ENCODE data around the gene TSPAN17.
A peak's percentile ranks its signal among the peaks of the same experiment; 100 is the strongest.

Gene TSPAN17

DNA sequence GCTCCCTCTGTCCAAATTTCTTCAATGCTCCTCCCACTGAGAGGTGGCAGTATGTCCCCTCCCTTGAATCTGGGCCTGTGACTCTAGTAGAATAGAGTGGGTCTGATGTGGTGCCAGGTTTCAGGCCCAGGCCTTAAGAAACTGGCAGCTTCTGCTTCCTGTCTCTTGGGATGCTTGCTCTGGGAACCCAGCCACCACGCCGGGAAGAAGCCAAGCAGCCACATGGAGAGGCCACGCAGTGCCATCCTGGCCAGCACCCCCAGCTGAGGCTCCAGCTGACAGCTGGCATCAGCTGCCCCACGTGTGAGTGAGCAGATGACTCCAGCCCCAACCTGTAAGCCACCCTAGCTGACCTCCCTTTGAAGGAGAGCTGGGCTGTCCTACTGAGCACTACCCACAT, 7.3 kb upstream of the TSPAN17 start:
- H3K9me3 ChIP-seq: no peaks in the 10 kb centered on the region

GRCh38 chr5:176640616-176641015, 6.7 kb upstream of the TSPAN17 start:
- Histone ChIP-seq H3K4me3 (no peak overlapping the region), H3K9me3 (no peaks in the 10 kb centered on the region), H3K36me3 (replicated peaks) (no peaks in the 10 kb centered on the region), H3K4me1 (0 out of 2 replicates have a peak, but pooled peaks cover 3% of the 10 kb centered on the region), H3K27me3 (ENCODE audit: low read depth) (peaks cover 5% of the 10 kb centered on the region; the same call in 1 of the 2 replicates)
- no peak for DNase-seq (ENCODE audit: low spot score in 2 of 2)
- in situ Hi-C loops (cut with MboI; ENCODE audit: low sequenced_read_pairs): no loop called here

More for the DNA sequence above, 7.3 kb upstream of the TSPAN17 start:
- no peaks in the 10 kb centered on the region for H3K36me3 ChIP-seq (replicated peaks)
- H3K4me1 ChIP-seq: 0 out of 2 replicates have a peak, but pooled peaks cover 3% of the 10 kb centered on the region
- DNase-seq (ENCODE audit: low spot score in 2 of 2): no peak
- H3K27me3 ChIP-seq (ENCODE audit: low read depth): peaks cover 5% of the 10 kb centered on the region; the same call in 1 of the 2 replicates
- in situ Hi-C loops (cut with MboI; ENCODE audit: low sequenced_read_pairs): no loop called here
- no peak overlapping the region for H3K4me3 ChIP-seq

- Histone ChIP-seq H3K9me3 (no peaks in the 10 kb centered on the region), H3K27me3 (ENCODE audit: low read depth) (peaks cover 3% of the 10 kb centered on the region; the same call in 1 of the 2 replicates), H3K4me1 (peaks cover 6% of the 10 kb centered on the region), H3K4me3 (no peak overlapping the region), H3K36me3 (replicated peaks) (no peaks in the 10 kb centered on the region)
- DNase-seq (ENCODE audit: low spot score in 2 of 2): no peak
- in situ Hi-C loops (cut with MboI; ENCODE audit: low sequenced_read_pairs): no loop called here
These were observed 4.4 kb upstream of the TSPAN17 start for GRCh38 chr5:176642675-176643490.

GRCh38 chr5:176643491-176644219, 3.6 kb upstream of the TSPAN17 start:
- in situ Hi-C loops (cut with MboI; ENCODE audit: low sequenced_read_pairs): no loop called here
- H3K27me3 ChIP-seq (ENCODE audit: low read depth): no peaks in the 10 kb centered on the region
- H3K9me3 ChIP-seq: no peaks in the 10 kb centered on the region
- H3K4me1 ChIP-seq: peaks cover 9% of the 10 kb centered on the region
- H3K4me3 ChIP-seq: no peak overlapping the region
- no peak for DNase-seq (ENCODE audit: low spot score in 2 of 2)
- H3K36me3 ChIP-seq (replicated peaks): no peaks in the 10 kb centered on the region

DNA sequence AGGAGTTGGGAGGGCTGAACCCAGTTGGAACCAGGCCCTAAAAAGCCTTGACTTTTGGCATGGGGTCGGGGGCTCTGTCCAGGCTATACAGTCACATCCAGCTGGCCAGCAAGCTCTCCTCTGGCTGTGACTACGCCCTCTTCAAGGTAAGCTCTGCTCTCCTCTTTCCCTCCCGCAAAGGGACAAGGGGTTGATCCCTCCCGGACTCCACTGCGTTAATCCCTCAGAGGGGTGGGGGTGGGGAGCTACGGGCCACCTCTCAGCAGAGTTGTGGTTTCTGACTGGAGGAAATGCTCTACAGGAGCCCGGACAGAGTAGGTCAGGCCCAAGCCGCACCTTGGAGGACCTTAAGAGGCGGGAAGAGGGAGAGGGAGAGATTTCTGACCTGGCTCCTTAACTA, 3.0 kb upstream of the TSPAN17 start:
- Histone ChIP-seq H3K9me3 (no peaks in the 10 kb centered on the region), H3K4me3 (no peak overlapping the region), H3K27me3 (ENCODE audit: low read depth) (no peaks in the 10 kb centered on the region), H3K4me1 (peaks cover 9% of the 10 kb centered on the region), H3K36me3 (replicated peaks) (no peaks in the 10 kb centered on the region)
- DNase-seq (ENCODE audit: low spot score in 2 of 2): no peak
- in situ Hi-C loops (cut with MboI; ENCODE audit: low sequenced_read_pairs): no loop called here

DNA sequence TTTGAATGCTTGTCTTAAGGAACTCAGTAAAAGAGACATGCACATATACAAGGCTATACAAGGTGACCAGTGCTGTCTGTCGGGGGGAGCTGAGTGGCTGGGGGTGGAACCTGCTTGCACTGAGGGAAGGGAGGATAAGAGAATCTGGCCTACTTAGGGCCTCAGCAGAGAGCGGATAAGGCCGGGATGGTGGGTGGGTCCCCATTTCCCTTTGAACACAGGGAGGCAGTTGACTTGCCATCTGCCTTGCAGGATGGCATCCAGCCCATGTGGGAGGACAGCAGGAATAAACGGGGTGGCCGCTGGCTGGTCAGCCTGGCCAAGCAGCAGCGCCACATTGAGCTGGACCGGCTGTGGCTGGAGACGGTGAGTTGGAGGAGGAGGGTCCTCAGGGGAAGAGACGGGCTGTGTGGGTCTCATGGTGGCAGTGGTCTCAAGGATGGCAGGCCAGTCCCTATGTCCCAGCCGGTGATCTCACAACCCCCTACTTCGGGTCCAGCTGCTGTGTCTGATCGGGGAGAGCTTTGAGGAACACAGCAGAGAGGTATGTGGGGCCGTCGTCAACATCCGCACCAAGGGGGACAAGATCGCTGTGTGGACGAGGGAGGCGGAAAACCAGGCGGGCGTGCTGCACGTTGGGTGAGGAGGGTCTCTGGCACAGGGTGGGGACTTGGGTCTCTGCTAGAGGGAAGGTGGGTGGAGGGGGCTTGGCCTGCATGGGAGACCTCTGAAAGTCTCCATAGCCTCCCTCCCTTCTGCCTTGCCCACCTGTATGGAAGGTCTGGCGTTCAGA, 2.2 kb upstream of the TSPAN17 start:
- Histone ChIP-seq H3K4me3 (no peak overlapping the region), H3K9me3 (no peaks in the 10 kb centered on the region), H3K27me3 (ENCODE audit: low read depth) (no peaks in the 10 kb centered on the region), H3K36me3 (replicated peaks) (no peaks in the 10 kb centered on the region), H3K4me1 (peaks cover 9% of the 10 kb centered on the region)
- DNase-seq (ENCODE audit: low spot score in 2 of 2): no peak
- in situ Hi-C loops (cut with MboI; ENCODE audit: low sequenced_read_pairs): no loop called here

- H3K4me1 ChIP-seq: peaks cover 9% of the 10 kb centered on the region
- DNase-seq (ENCODE audit: low spot score in 2 of 2): no peak
- no peak overlapping the region for H3K4me3 ChIP-seq
- H3K27me3 ChIP-seq (ENCODE audit: low read depth): no peaks in the 10 kb centered on the region
- in situ Hi-C loops (cut with MboI; ENCODE audit: low sequenced_read_pairs): no loop called here
- no peaks in the 10 kb centered on the region for H3K9me3 ChIP-seq
- no peaks in the 10 kb centered on the region for H3K36me3 ChIP-seq (replicated peaks)
These were observed 1.1 kb upstream of the TSPAN17 start for GRCh38 chr5:176646049-176646706.

DNA sequence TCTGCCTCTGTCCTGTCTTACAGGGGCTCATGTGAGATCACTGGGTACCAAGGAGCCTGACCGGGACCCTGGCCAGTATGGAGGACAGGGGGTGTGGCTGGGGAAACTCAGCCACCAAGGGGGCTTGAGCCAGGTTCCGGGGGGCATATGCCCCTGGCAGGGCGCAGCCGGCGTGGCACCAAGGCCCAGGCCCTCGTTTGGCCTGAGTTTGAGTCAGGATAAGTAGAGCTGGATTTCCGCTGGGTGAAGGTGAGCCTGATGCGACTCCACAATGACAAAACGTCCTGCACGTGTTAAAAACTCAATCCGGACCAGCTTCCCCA, 616 bp upstream of the TSPAN17 start:
- H3K27me3 ChIP-seq (ENCODE audit: low read depth): no peaks in the 10 kb centered on the region
- no peak for DNase-seq (ENCODE audit: low spot score in 2 of 2)
- H3K4me1 ChIP-seq: peaks cover 9% of the 10 kb centered on the region
- no peaks in the 10 kb centered on the region for H3K36me3 ChIP-seq (replicated peaks)
- no peaks in the 10 kb centered on the region for H3K9me3 ChIP-seq
- in situ Hi-C loops (cut with MboI; ENCODE audit: low sequenced_read_pairs): no loop called here
- peak overlapping the region; percentile 22 for H3K4me3 ChIP-seq

- in situ Hi-C loops (cut with MboI; ENCODE audit: low sequenced_read_pairs): no loop called here
- DNase-seq (ENCODE audit: low spot score in 2 of 2): peak; percentile 26 to 82
- Histone ChIP-seq H3K36me3 (replicated peaks) (no peaks in the 10 kb centered on the region), H3K4me3 (peak overlapping the region; percentile 59), H3K4me1 (peaks cover 9% of the 10 kb centered on the region), H3K27me3 (ENCODE audit: low read depth) (no peaks in the 10 kb centered on the region), H3K9me3 (no peaks in the 10 kb centered on the region)
These were observed 674 bp downstream of the TSPAN17 start for GRCh38 chr5:176647843-176648473.

DNA sequence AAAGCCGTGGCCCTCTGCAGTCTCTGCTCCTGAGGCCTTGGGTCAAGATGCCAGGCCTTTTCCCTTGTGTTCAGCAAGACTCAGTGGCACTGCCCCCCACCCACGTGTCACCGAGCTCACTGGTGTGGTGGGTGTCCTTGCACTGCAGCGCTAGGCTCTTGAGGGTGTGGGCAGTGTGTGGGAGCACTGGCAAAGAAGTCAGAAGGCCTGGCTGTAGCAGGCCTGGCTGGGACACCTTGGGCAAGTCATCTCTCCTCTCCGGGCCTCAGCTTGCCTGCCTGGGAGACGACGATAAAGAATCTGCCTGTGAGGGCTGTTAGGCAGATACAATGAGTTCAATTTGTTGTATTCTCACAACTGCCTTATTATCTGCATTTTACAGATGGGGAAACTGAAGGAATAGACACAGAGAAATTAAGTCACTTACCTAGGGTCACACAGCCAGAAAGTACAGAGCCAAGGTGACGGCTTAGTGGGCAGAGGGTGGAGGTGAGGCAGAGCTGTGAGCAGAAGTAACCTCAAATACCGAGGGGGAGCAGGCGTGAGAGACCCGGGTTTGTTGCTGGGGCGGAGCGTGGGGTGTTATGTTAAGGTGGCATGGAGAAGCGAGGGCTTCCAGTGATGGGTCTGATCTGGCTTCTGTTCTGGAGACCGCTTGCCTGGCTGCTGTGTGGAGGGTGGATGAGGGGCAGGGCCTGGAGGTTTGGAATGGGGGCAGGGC, 1.4 kb downstream of the TSPAN17 start:
- Histone ChIP-seq H3K9me3 (no peaks in the 10 kb centered on the region), H3K4me1 (peaks cover 9% of the 10 kb centered on the region), H3K36me3 (replicated peaks) (no peaks in the 10 kb centered on the region), H3K27me3 (ENCODE audit: low read depth) (no peaks in the 10 kb centered on the region), H3K4me3 (peak overlapping the region; percentile 59)
- no peak for DNase-seq (ENCODE audit: low spot score in 2 of 2)
- in situ Hi-C loops (cut with MboI; ENCODE audit: low sequenced_read_pairs): no loop called here

GRCh38 chr5:176650354-176650884, 3.1 kb downstream of the TSPAN17 start:
- no peak overlapping the region for H3K4me3 ChIP-seq
- DNase-seq (ENCODE audit: low spot score in 2 of 2): no peak
- no peaks in the 10 kb centered on the region for H3K9me3 ChIP-seq
- H3K4me1 ChIP-seq: peaks cover 6% of the 10 kb centered on the region
- no peaks in the 10 kb centered on the region for H3K27me3 ChIP-seq (ENCODE audit: low read depth)
- in situ Hi-C loops (cut with MboI; ENCODE audit: low sequenced_read_pairs): no loop called here
- H3K36me3 ChIP-seq (replicated peaks): no peaks in the 10 kb centered on the region

DNA sequence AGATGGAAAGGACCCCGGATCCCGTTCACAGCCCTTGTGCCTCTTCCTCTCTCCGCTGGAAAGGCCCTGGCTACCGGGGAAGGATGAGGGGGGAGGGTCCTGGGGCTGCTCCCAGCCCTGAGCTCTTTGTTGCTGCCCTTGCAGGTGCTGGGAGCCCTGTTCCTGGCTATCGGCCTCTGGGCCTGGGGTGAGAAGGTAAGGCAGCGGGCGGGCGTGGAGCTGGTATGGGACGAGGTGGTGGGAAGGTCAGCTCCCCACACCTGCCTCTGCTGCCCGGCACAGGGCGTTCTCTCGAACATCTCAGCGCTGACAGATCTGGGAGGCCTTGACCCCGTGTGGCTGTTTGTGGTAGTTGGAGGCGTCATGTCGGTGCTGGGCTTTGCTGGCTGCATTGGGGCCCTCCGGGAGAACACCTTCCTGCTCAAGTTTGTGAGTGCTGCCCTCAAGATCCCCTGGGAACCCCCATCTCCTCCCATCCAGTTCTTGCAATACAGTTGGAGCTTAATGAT, 4.2 kb downstream of the TSPAN17 start:
- no peak for DNase-seq (ENCODE audit: low spot score in 2 of 2)
- in situ Hi-C loops (cut with MboI; ENCODE audit: low sequenced_read_pairs): no loop called here

More for the DNA sequence above, 4.2 kb downstream of the TSPAN17 start:
- no peaks in the 10 kb centered on the region for H3K36me3 ChIP-seq (replicated peaks)
- H3K4me3 ChIP-seq: no peak overlapping the region
- no peaks in the 10 kb centered on the region for H3K9me3 ChIP-seq
- no peaks in the 10 kb centered on the region for H3K27me3 ChIP-seq (ENCODE audit: low read depth)
- peaks cover 6% of the 10 kb centered on the region for H3K4me1 ChIP-seq

Data from HAP-1 (cell line).